Dendritic cell treated with granulocyte-macrophage colony-stimulating factor and Interleukin-4, amounts not matched to agents 40 ng/mL and 50 ng/mL, for 4 days (primary cell): ENCODE data around the gene UGGT2.
"Not testable (repeated sequence)": the region's sequence is repeated elsewhere in the genome, so short reads cannot be mapped to it uniquely, and the experiment has no call there.

ENCODE experiments used
- H3K27ac Mint-ChIP-seq: one replicate; pipeline ENCODE4 v1.8.0; 2022; ENCODE audit warnings: mild to moderate bottlenecking, mixed read lengths
- H3K27me3 Mint-ChIP-seq: one replicate; pipeline ENCODE4 v1.8.0; 2022; ENCODE audit warnings: mild to moderate bottlenecking, mixed read lengths
- H3K36me3 Mint-ChIP-seq: one replicate; pipeline ENCODE4 v1.8.0; 2022; ENCODE audit warnings: low read depth, mixed read lengths
- H3K4me1 Mint-ChIP-seq: one replicate; pipeline ENCODE4 v1.8.0; 2022; ENCODE audit warnings: low read depth, mixed read lengths
- H3K4me3 Mint-ChIP-seq: one replicate; pipeline ENCODE4 v1.8.0; 2022; ENCODE audit warnings: mild to moderate bottlenecking, moderate library complexity, mixed read lengths
- H3K9me3 Mint-ChIP-seq: one replicate; pipeline ENCODE4 v1.8.0; 2022; ENCODE audit warnings: mixed read lengths
- intact Hi-C: fragments of 100-400 bp; cut with micrococcal nuclease; formaldehyde crosslinking; loops from one replicate; pipeline ENCODE4 v1.15.0; 2022

UGGT2 gene

DNA sequence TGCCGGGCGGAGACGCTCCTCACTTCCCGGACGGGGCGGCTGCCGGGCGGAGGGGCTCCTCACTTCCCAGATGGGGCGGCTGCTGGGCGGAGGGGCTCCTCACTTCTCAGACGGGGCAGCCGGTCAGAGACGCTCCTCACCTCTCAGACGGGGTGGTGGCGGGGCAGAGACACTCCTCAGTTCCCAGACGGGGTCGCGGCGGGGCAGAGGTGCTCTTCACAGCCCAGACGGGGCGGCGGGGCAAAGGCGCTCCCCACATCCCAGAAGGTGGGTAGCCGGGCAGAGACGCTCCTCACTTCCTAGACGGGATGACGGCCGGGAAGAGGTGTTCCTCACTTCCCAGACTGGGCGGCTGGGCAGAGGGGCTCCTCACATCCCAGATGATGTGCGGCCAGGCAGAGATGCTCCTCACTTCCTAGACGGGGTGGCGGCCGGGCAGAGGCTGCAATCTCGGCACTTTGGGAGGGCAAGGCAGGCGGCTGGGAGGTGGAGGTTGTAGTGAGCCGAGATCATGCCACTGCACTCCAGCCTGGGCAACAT is 124.8 kb downstream of the UGGT2 start:
- intact Hi-C loops, H3K4me1 Mint-ChIP-seq, H3K4me3 Mint-ChIP-seq, H3K27ac Mint-ChIP-seq, H3K27me3 Mint-ChIP-seq: not testable (repeated sequence)
- Mint-ChIP-seq H3K9me3 (peaks cover 48% of the 10 kb centered on the region), H3K36me3 (peaks cover 51% of the 10 kb centered on the region)

DNA sequence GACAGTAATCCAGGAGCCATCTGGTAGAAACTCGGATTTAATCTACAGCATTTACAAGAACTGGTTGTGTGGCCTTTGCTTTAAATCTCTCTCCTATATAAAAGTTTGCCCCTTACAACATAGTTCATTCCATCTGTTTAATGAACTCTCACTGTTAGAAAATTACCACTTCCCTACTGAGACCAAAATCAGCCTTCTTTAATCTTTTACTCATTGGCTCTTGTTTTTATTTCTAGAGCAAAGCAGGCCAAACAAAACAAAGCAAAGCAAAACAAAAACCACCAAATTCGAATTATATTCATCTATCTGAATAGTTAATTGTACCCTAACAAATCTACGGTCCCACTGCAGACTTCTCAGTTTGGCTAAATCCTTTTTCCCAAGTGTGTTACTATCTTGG is 127.0 kb downstream of the UGGT2 start:
- H3K27me3 Mint-ChIP-seq = no peaks in the 10 kb centered on the region
- H3K9me3 Mint-ChIP-seq = peaks cover 29% of the 10 kb centered on the region
- intact Hi-C loops = no loop called here
- no peak overlapping the region for H3K27ac Mint-ChIP-seq
- H3K4me1 Mint-ChIP-seq = no peaks in the 10 kb centered on the region
- H3K36me3 Mint-ChIP-seq = peaks cover 32% of the 10 kb centered on the region
- no peak overlapping the region for H3K4me3 Mint-ChIP-seq

DNA sequence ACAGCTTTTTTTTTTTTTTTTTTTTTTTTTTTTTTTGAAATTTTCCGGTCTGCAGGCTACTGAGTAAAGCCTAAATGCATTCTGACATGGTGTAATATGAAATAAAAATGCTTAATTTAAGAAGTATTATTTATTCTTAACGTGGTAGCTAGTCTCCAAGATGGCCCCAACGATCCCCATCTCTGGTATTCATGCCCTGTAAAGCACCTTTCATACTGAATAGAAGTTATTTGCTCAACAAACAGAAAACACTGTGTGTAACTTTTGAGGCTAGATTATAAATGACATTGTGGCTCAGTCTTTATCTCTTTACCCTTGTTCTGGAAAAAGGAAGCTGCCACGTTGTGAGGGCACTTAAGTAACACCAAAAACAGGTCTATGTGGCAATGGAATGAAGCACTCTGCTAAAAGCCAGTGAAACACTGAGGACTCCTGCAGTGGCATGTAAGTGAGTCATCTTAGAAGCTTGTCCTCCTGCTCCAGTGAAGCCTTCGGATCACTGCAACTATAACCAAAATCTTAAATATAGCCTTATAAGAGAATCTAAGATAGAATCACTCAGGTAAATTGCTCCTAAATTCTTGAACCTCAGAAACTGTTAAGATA is 128.7 kb downstream of the UGGT2 start:
- Mint-ChIP-seq H3K27me3 (no peaks in the 10 kb centered on the region), H3K4me1 (no peaks in the 10 kb centered on the region), H3K27ac (no peak overlapping the region)

DNA sequence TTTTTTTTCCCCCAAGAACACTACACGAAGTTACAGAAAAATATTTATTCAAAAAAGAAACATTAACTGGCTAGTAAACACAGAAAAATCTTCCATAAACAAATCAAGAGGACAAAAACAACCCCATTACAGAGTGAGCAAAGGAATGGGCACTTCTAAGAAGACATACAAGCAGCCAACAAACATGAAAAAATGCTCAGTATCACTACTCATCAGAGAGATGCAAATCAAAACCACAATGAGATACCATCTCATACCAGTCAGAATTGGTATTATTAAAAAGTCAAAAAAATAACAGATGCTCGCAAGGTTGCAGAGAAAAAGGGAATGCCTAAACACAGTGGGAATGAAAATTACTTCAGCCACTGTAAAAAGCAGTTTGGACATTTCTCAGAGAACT is 131.7 kb downstream of the UGGT2 start:
- intact Hi-C loops = no loop called here
- H3K27me3 Mint-ChIP-seq = no peaks in the 10 kb centered on the region
- no peak overlapping the region for H3K4me3 Mint-ChIP-seq
- peaks cover 19% of the 10 kb centered on the region for H3K36me3 Mint-ChIP-seq
- no peaks in the 10 kb centered on the region for H3K4me1 Mint-ChIP-seq
- no peaks in the 10 kb centered on the region for H3K9me3 Mint-ChIP-seq
- H3K27ac Mint-ChIP-seq = no peak overlapping the region

More for the DNA sequence above, 128.7 kb downstream of the UGGT2 start:
- Mint-ChIP-seq H3K36me3 (peaks cover 16% of the 10 kb centered on the region), H3K4me3 (no peak overlapping the region), H3K9me3 (peaks cover 12% of the 10 kb centered on the region)
- intact Hi-C loops = no loop called here

DNA sequence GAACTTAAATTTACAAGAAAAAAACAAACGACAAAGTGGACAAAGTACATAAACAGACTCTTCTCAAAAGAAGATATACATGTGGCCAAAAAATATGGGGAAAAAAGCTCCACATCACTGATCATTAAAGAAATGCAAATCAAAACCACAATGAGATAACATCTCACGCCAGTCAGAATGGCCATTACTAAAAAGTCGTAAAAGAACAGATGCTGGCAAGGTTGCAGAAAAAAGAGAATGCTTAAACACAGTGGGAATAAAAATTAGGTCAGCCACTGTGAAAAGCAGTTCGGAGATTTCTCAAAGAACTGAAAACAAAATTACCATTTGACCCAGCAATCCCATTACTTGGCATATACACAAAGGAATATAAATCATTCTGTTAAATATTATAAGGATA is 132.7 kb downstream of the UGGT2 start:
- no peak overlapping the region for H3K4me3 Mint-ChIP-seq
- no peak overlapping the region for H3K27ac Mint-ChIP-seq
- H3K27me3 Mint-ChIP-seq = no peaks in the 10 kb centered on the region
- H3K9me3 Mint-ChIP-seq = no peaks in the 10 kb centered on the region
- H3K4me1 Mint-ChIP-seq = no peaks in the 10 kb centered on the region
- peaks cover 27% of the 10 kb centered on the region for H3K36me3 Mint-ChIP-seq
- intact Hi-C loops = no loop called here

DNA sequence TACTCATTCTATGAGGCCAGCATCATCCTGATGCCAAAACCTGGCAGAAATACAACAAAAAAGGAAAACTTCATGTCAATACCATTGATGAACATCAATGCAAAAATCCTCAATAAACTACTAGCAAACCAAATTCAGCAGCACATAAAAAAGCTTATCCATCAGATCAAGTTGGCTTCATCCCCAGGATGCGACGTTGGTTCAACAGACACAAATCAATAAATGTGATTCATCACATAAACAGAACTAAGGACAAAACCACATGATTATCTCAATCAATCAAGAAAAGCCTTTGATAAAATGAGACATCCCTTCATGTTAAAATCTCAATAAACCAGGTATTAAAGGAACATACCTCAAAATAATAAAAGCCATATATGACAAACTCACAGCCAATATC is 134.3 kb downstream of the UGGT2 start:
- intact Hi-C loops = no loop called here
- no peak overlapping the region for H3K4me3 Mint-ChIP-seq
- H3K4me1 Mint-ChIP-seq = no peaks in the 10 kb centered on the region
- no peak overlapping the region for H3K27ac Mint-ChIP-seq
- peaks cover 33% of the 10 kb centered on the region for H3K36me3 Mint-ChIP-seq
- no peaks in the 10 kb centered on the region for H3K9me3 Mint-ChIP-seq
- no peaks in the 10 kb centered on the region for H3K27me3 Mint-ChIP-seq

DNA sequence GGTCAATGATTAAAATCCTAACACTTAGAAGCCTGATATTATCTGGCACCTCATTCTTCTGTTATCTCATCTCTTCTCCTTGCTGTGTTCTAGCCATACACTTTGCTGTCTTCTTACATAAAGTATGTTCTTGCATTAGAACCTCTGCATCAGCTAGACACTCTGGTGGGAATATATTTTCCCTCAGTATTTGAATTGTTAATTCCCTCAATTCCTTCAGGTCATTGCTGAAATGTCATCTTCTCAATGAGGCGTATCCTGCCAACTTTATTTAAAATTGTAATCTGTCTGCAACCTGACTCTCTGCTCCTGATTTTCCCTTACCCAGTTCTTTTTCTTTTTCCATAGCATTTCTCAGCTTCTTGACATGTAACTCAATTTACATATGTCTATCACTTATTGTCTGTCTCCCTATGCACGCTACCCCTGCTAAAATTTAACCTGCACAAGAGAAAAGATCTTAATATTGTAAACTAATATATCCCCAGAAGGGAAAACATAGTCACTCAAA is 138.2 kb downstream of the UGGT2 start:
- Mint-ChIP-seq H3K9me3 (peaks cover 23% of the 10 kb centered on the region), H3K27ac (no peak overlapping the region), H3K27me3 (no peaks in the 10 kb centered on the region), H3K4me3 (no peak overlapping the region), H3K4me1 (no peaks in the 10 kb centered on the region), H3K36me3 (peaks cover 66% of the 10 kb centered on the region)
- intact Hi-C loops = no loop called here

DNA sequence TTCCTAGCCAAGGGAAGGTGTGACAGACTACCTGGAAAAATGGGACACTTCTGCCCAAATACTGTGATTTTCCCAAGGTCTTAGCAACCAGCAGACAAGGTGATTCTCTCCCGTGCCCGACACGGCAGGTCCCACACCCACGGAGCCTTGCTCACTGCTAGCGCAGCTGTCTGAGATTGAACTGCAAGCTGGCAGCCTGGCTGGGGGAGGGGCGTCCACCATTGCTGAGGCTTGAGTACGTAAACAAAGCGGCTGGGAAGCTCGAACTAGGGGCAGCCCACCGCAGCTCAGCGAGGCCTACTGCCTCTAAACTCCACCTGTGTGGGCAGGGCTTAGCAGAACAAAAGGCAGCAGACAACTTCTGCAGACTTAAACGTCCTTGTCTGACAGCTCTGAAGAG is 146.2 kb downstream of the UGGT2 start:
- intact Hi-C loops = no loop called here
- Mint-ChIP-seq H3K4me1 (no peaks in the 10 kb centered on the region), H3K9me3 (peaks cover 35% of the 10 kb centered on the region), H3K27ac (no peak overlapping the region), H3K4me3 (no peak overlapping the region), H3K36me3 (peaks cover 39% of the 10 kb centered on the region), H3K27me3 (no peaks in the 10 kb centered on the region)

DNA sequence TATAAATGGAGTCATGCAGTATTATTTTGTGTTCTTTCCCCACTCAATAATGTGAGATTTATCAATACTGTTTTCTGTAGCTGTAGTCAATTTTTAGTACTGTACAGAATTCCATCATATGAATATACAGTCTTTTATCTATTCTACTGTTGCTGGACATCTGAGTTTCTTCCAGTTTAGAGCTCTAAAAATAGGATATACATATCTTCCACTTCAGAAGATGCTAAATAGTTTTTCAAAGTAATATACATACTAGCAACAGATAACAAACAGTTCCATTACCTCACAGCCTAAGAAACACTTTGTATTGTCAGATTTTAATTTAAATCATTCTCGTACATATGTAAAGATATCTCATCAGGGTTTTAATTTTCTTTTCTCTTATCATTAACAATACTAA is 149.6 kb downstream of the UGGT2 start:
- no peak overlapping the region for H3K27ac Mint-ChIP-seq
- no peaks in the 10 kb centered on the region for H3K27me3 Mint-ChIP-seq
- intact Hi-C loops = no loop called here
- H3K36me3 Mint-ChIP-seq = peaks cover 27% of the 10 kb centered on the region
- no peak overlapping the region for H3K4me3 Mint-ChIP-seq
- H3K9me3 Mint-ChIP-seq = peaks cover 21% of the 10 kb centered on the region
- no peaks in the 10 kb centered on the region for H3K4me1 Mint-ChIP-seq

DNA sequence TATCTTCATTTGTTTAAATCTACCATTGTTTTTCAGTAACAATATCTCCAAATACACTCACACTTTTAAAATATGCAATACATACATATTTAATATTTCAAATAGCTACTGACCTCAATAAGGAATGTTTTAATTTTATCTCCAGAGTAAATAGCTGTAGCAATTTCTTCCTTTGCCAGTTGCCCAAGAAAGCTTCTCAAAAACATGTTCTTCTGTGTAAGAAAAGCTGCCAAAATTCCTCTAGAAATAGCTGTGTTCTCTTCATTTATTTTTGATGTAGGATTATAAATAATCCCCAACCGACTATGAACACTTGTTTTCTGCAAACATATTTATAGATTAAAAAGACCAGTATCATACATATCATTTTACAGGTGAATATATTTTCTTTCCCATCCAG is 150.5 kb downstream of the UGGT2 start:
- peaks cover 21% of the 10 kb centered on the region for H3K36me3 Mint-ChIP-seq
- H3K27ac Mint-ChIP-seq = no peak overlapping the region
- no peak overlapping the region for H3K4me3 Mint-ChIP-seq
- no peaks in the 10 kb centered on the region for H3K27me3 Mint-ChIP-seq
- H3K9me3 Mint-ChIP-seq = peaks cover 15% of the 10 kb centered on the region
- intact Hi-C loops = no loop called here
- H3K4me1 Mint-ChIP-seq = no peaks in the 10 kb centered on the region

DNA sequence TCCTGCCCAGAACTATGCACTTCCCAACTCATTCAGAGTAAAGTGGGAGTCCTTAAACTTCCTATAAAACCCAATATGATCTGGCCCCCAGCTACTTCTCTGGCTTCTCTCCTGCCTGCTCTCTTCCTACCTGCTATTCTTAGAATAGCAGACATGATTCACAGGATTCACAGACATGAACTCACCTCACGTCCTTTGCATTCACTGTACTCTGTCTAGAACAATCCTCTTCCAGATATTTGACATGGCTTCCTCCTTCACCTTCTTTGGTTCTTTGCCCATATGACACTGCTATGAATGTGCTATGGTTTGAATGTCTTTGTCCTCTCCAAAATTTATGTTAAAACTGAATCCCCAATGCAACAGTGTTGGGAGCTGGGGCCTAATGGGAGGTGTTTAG is 154.9 kb downstream of the UGGT2 start:
- Mint-ChIP-seq H3K36me3 (peaks cover 15% of the 10 kb centered on the region), H3K27ac (no peak overlapping the region), H3K27me3 (no peaks in the 10 kb centered on the region), H3K9me3 (peaks cover 6% of the 10 kb centered on the region), H3K4me3 (no peak overlapping the region), H3K4me1 (no peaks in the 10 kb centered on the region)
- intact Hi-C loops = no loop called here

DNA sequence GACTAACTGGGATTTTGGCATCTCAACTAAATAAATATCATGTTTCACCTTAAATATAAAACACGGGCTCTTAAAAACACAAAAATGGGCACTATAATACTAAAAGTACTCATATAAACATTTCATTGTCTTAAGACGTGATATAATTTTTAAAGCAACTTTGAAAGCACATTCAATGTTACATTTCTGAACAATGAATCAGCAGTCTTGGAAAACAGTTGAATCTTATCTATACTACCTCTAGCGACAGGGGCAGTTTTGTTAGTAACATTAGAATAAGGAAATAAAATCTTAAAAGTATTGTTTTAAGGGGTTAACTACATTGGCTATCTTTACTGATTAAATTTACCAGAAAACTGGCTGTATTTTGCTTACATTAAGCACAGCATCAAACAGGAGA is 156.9 kb downstream of the UGGT2 start:
- no peaks in the 10 kb centered on the region for H3K9me3 Mint-ChIP-seq
- no peaks in the 10 kb centered on the region for H3K4me1 Mint-ChIP-seq
- H3K27me3 Mint-ChIP-seq = no peaks in the 10 kb centered on the region
- H3K27ac Mint-ChIP-seq = no peak overlapping the region
- peaks cover 10% of the 10 kb centered on the region for H3K36me3 Mint-ChIP-seq
- intact Hi-C loops = no loop called here
- no peak overlapping the region for H3K4me3 Mint-ChIP-seq

DNA sequence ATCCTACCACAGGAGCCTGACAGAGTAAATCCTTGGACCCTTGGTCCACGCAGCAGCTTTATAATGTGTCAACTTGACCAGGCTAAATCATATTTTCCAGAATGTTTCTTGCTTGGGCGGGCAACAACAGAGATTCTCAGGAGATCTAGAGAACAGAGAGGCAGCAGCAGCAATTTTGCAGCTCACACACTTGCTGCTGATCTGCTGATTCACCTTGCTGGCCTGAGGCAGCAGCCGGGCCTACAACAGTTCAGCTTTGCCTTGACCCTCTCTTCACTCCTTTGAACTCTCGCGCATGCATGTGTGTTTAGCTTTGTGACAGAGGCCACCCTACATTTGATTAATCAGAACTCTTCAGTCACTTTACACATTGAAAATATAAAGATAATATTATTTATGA is 159.3 kb downstream of the UGGT2 start:
- no peak overlapping the region for H3K27ac Mint-ChIP-seq
- H3K36me3 Mint-ChIP-seq = peaks cover 15% of the 10 kb centered on the region
- intact Hi-C loops = no loop called here
- H3K27me3 Mint-ChIP-seq = no peaks in the 10 kb centered on the region
- H3K9me3 Mint-ChIP-seq = no peaks in the 10 kb centered on the region
- no peak overlapping the region for H3K4me3 Mint-ChIP-seq
- H3K4me1 Mint-ChIP-seq = no peaks in the 10 kb centered on the region

DNA sequence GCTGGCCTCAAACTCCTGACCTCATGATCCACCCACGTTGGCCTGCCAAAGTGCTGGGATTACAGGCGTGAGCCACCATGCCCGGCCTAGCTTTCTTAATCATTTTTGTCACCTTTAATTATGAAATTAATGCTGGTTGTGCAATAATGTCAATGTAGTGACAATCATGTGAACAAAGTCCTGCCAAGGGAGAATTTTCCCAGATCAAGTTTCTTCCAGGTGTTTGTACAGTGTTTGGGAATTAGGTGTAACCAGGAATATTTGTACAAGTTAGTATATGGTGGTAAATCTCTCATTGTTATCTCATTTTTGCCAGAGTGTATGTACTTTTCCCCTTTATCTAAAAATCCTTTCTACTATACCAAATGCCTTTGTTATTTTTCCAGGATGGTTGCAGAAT is 171.1 kb downstream of the UGGT2 start:
- intact Hi-C loops = no loop called here
- H3K27ac Mint-ChIP-seq = no peak overlapping the region
- H3K4me3 Mint-ChIP-seq = no peak overlapping the region
- H3K4me1 Mint-ChIP-seq = no peaks in the 10 kb centered on the region
- H3K9me3 Mint-ChIP-seq = peaks cover 17% of the 10 kb centered on the region
- H3K36me3 Mint-ChIP-seq = peaks cover 39% of the 10 kb centered on the region
- H3K27me3 Mint-ChIP-seq = no peaks in the 10 kb centered on the region

DNA sequence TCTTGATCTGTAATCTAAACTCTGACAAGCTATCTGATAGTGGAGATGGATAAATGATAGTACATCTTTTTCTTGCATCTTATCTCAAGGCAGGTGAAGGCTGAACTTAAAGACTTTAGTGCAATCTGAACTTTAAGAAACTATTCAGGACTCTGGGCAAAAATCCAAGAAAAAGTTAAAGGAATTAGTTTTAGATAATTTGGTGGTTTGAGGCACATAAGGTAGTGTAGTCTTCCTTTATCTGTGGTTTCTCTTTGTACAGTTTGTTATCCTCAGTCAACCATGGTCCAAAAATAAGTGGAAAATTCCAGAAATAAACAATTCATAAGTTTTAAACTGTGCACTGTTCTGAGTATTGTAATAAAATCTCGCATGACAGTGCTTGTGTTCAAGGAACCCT is 172.9 kb downstream of the UGGT2 start:
- Mint-ChIP-seq H3K36me3 (peaks cover 42% of the 10 kb centered on the region), H3K9me3 (peaks cover 13% of the 10 kb centered on the region), H3K27ac (no peak overlapping the region), H3K4me1 (no peaks in the 10 kb centered on the region), H3K4me3 (no peak overlapping the region), H3K27me3 (no peaks in the 10 kb centered on the region)
- intact Hi-C loops = no loop called here
